GM19468 (cell line): ENCODE data around the gene CCDC157.
"Not testable (repeated sequence)": the region's sequence is repeated elsewhere in the genome, so short reads cannot be mapped to it uniquely, and the experiment has no call there.

Experiments used
- ATAC-seq: cut with Tn5 transposase; IDR thresholded peaks from one replicate; pipeline ENCODE4 v1.9.1; 2021; ENCODE audit warnings: mild to moderate bottlenecking, moderate library complexity, moderate number of reproducible peaks; ENCODE audit not compliant: unreplicated experiment; ENCODE audit errors: extremely low read depth

Gene CCDC157

GRCh38 chr22:30383061-30383460, 26.3 kb downstream of the CCDC157 start:
- ATAC-seq, result no peak

GRCh38 chr22:30385942-30386341, 29.1 kb downstream of the CCDC157 start:
- ATAC-seq, result no peak

GRCh38 chr22:30386608-30386959, 29.8 kb downstream of the CCDC157 start:
- no peak for ATAC-seq

- peak; percentile 60 for ATAC-seq
Measured at GRCh38 chr22:30386960-30387827, 30.4 kb downstream of the CCDC157 start, which contains the start of gene RNF215. TSS of gene RNF215 (minus strand) at chr22:30387411. CDS start at chr22:30387313, 98 bp downstream.

DNA sequence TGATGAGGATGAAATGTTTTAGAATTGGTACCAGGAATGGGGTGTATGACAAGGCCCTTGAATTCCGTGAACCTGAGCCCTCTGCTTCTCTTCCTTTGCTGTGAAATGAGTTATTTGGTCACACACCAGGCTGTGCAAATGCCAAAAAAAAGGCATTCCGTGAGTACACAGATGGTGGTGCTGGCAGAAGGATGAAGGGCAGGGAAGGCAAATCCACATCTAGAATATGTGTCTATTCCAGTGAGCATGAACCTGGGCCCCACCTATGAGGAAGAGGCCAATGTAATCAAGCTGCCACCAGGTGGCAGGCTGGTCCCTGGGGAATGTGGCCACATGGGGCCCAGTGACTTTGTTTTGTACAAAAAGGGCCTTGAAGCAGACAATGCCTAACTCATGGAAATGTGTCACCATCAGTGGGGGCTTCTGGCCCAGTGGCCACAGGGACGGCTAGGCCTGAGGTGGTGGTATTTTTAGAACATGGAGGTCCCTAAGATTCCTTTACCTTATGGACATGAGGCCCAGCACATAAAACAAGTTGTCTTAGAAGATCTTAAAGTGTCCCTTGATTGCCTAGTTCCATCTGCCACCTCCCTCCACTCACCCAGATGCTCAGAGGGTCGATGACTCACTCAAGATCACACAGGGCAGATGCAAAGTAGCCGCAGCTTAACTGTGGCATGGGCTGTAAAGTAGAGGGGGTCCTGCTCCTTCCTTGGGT, 34.3 kb downstream of the CCDC157 start:
- ATAC-seq, result no peak

- ATAC-seq, result no peak
Measured at GRCh38 chr22:30392661-30393321, 36.0 kb downstream of the CCDC157 start.

DNA sequence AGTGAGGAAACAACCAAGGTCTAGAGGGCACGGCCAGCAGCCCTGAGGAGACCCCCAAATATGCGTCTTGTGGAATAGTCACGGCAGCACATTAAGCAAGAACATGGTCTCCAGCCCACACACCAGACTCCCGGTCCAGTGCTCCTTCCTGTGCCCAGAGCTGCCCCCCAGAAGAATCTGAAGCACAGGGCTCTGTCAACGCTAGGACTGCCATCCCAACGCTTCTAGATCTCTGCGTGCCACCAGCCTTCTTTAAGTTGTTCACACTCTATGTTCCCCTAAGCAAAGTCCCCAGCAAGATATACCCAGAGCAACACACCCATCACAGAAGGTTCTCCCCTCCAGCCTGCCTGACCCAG, 36.5 kb downstream of the CCDC157 start:
- no peak for ATAC-seq

GRCh38 chr22:30393885-30394284, 37.1 kb downstream of the CCDC157 start:
- no peak for ATAC-seq

DNA sequence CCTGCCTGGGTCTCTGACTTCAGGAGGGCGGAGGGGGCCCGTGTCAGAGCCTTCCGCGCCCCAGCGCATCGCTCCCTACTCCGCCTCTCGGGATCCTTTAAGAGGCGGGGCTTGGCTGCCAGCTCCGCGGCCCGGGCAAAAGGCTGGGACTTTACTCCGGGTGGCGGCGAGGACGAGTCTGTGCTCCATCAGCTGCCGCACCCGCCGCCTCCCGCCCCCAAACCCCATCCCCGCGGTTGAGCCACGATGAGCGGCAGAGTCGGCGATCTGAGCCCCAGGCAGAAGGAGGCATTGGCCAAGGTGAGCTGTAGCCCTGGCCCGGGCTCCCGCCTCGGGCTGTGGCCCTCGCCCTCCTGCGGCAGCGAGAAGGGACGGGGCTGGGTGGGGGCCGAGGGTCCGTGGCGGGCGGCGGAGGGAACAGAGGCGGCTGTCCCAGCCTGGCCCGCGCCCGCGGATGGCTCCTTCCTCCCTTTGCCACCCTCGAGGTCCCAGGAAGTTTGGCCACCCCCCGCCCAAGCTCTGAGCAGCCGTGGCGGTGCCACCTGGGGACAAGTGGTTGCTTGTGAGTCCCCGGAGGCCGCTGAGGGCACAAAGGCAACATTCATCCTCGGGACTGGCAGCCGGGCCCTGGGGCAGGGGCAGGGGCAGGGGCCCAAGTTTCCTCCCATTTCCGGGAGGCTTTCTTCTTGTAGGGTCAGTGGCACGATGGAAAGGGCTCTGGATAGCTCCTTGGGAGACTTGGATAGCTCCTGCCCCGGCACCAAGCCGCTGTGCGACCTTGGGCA, 40.3 kb downstream of the CCDC157 start, which contains the start of gene SEC14L2:
Gene SEC14L2 (plus strand): TSS at position 148 of the 785 bp plus-strand sequence. CDS start 99 bp downstream, at position 247.
- ATAC-seq, result no peak

DNA sequence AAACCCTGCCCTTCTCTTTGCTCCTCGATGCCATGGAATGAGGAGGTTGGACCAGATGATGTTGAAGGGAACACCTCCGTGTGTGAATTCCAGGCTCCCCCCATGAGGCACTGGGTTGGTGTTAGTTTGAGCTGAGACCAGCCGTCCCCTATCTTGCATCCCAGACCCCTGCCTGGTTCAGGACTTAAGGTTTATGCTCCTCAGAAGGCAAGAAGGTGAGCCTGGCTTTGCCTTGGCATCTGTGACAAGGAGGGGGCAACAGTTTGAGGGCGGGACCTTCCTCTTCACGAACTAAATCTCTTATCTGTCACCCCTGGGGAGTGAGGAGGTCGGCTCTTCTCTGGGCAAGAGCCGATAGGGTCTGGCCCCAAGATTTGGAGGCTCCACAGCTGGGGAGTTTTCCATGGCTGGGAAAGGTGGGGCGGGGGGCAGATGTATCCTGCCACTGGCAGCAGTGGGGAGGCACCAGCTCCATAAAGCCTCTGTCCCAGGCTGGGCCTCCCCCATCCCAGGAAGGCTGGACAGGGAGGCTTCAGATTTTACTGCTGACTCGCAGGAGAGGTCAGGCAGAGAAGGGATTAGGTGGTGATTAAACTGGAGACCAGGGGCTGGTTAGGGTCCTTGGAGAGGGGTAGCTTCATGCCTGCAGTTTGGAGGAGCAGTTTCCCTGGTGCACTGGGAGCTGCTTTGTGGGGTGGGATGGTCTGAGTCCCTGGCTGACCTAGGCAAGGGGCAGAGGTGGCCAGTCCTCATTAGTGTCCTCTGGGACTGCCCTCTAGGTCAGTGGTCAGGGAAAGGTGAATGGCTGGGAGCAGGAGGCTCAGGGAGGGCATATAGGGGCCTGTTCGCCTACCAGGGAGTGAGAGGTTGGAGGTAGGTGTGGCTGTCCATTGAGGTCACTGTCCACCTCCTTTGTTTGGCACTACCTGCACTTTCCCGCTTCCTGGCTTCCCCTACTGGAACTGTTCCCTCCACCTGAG, 41.1 kb downstream of the CCDC157 start:
- no peak for ATAC-seq

DNA sequence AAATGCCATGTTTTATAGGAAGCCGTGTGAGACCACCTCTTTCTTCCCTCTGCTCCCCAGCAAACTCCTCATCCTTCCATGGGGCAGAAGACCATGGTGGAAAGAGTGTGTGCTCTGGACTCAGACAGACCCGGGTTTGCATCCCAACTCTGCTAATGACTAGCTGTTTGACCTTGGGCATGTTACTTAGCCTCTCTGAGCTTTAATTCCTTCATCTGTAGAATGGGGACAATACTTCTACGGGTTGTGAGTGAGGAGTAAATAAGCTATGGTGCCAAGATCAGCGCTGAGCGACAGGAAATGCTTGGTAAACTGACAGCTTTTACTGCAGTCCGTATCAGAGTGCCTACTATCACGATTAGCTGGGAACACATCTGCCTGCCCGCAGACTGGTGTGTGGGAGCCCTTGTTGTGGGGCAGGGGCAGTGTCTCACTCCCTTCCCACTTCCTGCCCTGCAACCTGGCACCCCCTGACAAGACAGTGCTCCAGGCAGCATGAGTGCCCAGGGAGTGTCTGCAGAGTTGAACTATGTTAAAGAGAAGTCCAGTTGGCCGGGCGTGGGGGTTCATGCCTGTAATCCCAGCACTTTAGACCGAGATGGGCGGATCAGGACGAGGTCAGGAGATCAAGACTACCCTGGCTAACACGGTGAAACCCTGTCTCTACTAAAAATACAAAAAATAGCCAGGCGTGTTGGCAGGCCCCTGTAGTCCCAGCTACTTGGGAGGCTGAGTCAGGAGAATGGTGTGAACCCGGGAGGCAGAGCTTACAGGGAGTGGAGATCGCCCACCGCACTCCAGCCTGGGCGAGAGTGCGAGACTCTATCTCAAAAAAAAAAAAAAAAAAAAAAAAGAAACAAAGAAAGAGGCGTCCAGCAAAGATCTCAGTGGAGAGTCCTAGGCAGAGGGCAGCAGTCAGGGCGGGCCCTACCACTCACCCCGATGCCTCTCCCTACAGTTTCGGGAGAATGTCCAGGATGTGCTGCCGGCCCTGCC, 42.2 kb downstream of the CCDC157 start:
- no peak for ATAC-seq

DNA sequence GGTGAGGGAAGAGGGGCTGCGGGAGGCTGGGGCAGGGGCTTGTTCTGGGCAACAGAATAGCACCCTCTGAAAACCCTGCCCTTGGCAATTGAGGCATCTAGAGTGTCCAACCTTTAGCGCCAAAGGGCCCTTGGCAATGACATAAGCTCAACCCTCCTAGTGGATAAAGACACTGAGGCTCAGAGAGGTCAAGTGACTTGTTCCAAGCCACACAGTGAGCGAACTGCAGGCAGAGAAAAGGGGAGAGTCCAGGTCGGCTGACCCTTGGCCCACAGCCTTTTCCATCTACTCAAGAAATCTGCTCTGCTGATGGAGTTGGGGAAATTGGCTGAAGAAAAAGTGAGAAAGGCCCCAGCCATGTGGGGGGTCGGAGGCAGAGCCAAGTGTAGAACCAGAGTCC, 42.9 kb downstream of the CCDC157 start:
- ATAC-seq, result no peak

GRCh38 chr22:30400159-30400558, 43.4 kb downstream of the CCDC157 start:
- no peak for ATAC-seq

DNA sequence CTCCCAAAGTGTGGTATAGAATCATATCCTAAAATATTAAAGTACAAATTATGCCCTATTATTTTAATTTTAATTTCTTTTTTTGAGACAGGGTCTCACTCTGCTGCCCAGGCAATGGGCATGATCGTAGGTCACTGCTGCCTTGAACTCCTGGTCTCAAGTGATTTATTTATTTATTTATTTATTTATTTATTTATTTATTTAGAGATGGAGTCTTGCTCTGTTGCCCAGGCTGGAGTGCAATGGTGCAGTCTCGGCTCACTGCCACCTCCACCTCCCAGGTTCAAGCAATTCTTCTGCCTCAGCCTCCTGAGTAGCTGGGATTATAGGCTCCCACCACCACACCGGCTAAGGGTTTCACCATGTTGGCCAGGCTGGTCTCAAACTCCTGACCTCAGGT, 44.2 kb downstream of the CCDC157 start:
- ATAC-seq, result not testable (repeated sequence)

GRCh38 chr22:30402028-30402765, 45.4 kb downstream of the CCDC157 start:
- no peak for ATAC-seq

GRCh38 chr22:30402766-30403104, 45.9 kb downstream of the CCDC157 start:
- ATAC-seq, result not testable (repeated sequence)

DNA sequence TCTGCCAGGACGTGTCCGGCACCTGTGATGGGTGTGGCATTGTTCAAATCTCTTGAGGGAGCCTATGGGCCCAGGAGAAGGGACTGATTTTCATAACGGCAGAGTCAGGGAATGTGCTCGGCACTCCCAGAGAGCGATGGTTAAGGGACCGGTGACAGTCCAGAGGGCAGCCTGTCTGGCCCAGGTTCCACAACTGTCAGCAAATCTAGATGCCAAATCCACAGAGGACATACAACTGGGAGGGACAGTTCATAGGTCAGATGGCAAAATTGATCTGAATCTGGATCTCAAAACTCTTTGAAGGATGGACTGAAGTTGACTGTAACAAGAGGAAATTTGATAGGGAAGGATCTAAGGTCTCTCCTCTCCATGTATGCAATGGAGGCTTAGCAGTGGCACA, 47.5 kb downstream of the CCDC157 start:
- no peak for ATAC-seq
